Measurements from ENCODE around the gene U2AF1L4.
"Not testable (repeated sequence)": the region's sequence is repeated elsewhere in the genome, so short reads cannot be mapped to it uniquely, and the experiment has no call there.

The U2AF1L4 gene

DNA sequence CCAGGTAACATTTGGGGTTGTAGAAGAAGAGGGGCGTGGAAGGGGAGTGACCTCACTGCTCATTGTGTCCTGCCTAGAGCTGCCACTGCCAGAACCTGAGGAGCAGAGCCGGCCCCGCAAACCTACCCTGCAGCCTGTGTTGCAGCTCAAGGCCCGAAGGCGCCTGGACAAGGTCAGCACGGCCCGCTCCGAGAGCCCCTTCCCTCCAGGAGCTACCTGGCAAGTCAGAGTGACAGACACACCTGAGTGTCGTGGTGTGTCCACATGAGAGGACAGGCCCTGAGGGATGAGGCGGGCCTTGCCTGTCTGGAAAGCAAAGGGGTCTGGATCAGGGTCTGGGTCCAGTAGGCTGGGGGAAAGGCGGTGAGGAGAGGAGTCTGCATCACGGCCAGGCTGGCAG lies 20.7 kb downstream of the U2AF1L4 start:
- DNase-seq, result no peak

GRCh38 chr19:35724132-35724531 lies 21.1 kb downstream of the U2AF1L4 start:
- DNase-seq, result not testable (repeated sequence)

- DNase-seq, result no peak
Measured at GRCh38 chr19:35723671-35724070, 21.5 kb downstream of the U2AF1L4 start.

GRCh38 chr19:35722897-35723296 lies 22.3 kb downstream of the U2AF1L4 start:
- no peak for DNase-seq

DNA sequence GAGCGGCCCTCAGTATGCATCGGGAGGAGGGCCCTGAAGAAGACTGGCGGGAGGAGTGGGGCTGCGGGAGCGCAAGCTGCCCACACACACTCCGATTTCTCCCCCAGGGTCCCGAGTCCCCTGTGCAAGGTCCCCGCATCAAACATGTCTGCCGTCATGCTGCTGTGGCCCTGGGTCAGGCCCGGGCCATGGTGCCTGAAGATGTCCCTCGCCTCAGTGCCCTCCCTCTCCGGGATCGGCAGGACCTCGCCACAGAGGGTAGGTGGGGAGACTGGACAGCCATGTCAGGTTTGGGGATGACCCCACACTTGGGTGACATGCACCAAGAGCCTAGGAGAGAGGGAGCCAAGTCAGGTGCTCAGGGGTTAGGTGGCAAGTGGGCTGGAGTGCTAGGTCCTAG lies 22.8 kb downstream of the U2AF1L4 start:
- DNase-seq, result no peak

DNA sequence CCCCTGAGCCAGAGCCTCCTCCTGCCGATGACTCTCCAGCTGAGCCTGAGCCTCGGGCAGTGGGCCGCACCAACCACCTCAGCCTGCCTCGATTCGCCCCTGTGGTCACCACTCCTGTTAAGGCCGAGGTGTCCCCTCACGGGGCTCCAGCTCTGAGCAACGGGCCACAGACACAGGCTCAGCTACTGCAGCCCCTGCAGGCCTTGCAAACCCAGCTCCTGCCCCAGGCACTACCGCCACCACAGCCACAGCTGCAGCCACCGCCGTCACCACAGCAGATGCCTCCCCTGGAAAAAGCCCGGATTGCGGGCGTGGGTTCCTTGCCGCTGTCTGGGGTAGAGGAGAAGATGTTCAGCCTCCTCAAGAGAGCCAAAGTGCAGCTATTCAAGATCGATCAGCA lies 23.8 kb downstream of the U2AF1L4 start:
- DNase-seq, result no peak

GRCh38 chr19:35720648-35721047 lies 24.6 kb downstream of the U2AF1L4 start:
- DNase-seq, result no peak

DNA sequence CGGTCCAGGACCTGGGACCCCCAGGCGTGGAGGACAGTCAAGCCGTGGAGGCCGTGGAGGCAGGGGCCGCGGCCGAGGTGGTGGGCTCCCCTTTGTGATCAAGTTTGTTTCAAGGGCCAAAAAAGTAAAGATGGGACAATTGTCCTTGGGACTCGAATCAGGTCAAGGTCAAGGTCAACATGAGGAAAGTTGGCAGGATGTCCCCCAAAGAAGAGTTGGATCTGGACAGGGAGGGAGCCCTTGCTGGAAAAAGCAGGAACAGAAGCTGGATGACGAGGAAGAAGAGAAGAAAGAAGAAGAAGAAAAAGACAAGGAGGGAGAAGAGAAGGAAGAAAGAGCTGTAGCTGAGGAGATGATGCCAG lies 25.1 kb downstream of the U2AF1L4 start:
- DNase-seq, result no peak

- DNase-seq, result no peak
Measured at GRCh38 chr19:35719402-35720162, 25.6 kb downstream of the U2AF1L4 start.

GRCh38 chr19:35718345-35719041 lies 26.7 kb downstream of the U2AF1L4 start:
- no peak for DNase-seq

DNA sequence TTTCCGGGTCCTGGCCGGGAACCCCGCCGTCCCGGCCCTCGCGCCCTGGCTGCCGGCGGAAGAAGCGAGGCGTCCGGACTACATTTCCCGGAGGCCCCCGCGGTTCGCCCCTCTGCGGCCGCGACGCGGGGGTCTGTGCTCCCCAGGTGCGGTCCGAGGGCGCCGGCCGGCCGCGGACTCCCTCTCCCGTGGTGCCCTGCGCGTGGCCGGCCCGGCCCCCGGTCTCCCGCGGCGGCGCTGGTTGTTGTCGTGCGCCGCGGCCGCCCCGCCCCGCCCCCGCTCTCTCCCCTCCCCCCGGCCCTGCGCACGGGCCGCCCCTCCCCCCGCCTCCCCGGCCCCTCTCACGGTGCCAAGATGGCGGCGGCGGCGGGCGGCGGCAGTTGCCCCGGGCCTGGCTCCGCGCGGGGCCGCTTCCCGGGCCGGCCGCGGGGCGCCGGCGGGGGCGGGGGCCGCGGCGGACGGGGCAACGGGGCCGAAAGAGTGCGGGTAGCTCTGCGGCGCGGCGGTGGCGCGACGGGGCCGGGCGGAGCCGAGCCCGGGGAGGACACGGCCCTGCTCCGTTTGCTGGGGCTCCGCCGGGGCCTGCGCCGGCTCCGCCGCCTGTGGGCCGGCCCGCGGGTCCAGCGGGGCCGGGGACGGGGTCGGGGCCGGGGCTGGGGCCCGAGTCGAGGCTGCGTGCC lies 27.4 kb downstream of the U2AF1L4 start, which contains the start of gene KMT2B:
KMT2B (plus strand) TSS at position 339 of the 680 bp plus-strand sequence; CDS start at position 355, 16 bp downstream.
- peak; percentile 98 for DNase-seq

- DNase-seq, result peak; percentile 85
Measured at GRCh38 chr19:35716801-35717664, 28.2 kb downstream of the U2AF1L4 start.

- no peak for DNase-seq
Measured at GRCh38 chr19:35715981-35716800, 29.0 kb downstream of the U2AF1L4 start.

- no peak for DNase-seq
Measured at GRCh38 chr19:35715355-35715809, 29.8 kb downstream of the U2AF1L4 start.

- no peak for DNase-seq
Measured at GRCh38 chr19:35714601-35715354, 30.4 kb downstream of the U2AF1L4 start.

DNA sequence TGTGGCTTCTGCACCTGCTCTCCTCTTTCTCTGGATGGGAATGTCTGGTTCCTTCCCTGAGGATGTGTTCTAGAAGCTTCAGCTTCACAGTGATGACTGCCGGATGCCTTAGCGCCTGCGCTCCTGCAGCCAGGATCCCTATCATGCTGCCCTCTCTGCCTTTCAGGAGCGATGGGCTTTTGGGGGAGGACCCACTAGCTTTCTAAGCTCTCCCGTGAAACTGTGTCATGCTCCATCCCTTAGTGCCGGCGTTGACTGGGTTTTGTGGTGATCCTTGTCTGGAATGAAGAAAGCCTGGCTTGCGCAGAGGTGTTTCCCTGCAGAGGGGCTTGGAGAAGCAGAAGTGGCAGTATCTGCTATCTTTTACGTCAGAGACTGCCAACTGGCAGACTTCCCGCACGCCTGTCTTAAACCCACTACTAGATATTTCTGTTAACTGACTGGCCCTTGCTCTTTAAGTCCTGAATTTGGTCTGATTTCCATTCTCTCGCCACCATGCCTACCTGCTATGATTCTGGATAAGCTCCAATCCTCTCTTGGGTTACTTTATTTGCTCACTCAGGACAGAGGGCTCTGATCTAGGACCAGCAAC lies 31.2 kb downstream of the U2AF1L4 start:
- DNase-seq, result no peak

DNA sequence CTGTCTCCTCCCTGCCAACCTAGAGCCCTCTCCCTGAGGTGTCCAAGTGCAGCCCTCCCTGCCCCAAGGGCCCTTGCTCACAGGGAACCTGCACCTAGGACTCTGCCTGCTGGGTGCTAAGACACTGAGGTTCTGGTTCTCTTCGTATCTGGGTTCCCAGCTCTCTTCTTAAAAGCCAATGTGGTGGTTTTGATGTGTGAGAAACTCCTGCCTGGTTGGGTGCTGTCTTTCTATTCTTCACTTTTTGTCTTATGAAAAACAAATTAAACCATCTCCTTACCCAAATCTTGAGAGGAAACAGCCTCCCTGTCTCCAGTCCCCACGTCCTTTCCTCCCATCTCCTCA lies 31.7 kb downstream of the U2AF1L4 start:
- DNase-seq, result no peak

DNA sequence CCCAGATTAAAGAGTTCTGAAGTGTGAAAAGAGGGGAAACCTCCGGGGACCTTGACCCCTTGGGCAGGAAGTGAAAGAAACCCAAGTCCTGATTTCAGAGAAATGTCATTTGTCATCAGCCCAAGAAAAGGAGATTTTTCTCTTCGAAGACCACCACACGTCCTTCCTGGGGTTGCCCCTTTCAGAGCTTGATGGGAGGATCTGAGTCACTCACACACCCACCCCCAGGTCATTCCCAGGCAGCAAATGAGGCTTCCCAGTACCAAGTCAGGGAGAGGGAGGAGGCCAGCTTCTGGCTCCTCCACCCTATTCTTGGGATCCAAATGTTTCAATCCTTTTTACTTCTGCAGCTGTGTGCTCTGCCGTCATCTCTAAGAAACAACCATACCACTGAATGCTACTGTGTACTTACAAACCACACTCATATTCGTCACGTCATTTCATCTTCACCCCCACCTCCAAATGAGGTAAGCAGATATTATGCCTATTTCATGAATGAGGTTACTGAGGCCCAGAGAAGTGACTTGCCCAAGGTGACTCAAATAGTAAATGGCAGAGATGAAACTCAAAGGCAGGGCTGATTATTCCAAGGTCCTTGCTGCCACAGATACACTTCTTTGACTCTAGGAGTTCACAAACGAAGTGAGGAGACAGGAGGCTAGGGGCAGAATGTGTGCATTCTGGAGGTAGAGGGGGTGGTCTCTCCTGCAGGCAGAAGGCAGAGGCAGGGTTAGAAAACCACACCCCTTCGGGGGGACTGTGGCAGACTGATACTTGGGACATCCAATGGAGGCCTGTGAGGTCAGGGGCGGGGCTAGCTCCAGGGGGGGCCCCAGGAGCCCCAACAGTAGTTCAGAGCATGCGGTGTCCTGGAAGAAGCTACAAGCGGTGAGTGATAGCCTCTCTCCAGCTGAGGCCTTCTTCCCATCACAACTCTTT lies 32.4 kb downstream of the U2AF1L4 start:
- no peak for DNase-seq
